Peyer's patch (tissue), 4 donors: ENCODE measurements around the gene NRDE2.

ENCODE experiments used
- CTCF ChIP-seq, 6 experiments: fragments of 450-650 bp in 4 of 6; fragments of 200-600 bp in 2 of 6; sonication (generic) in 1 of 6; IDR thresholded peaks; one replicate each; pipeline ENCODE4 v1.5.1; 2017 to 2019; ENCODE audit warnings: antibody characterized with exemption in 6 of 6, mild to moderate bottlenecking in 3 of 6, moderate library complexity in 1 of 6
- POLR2A ChIP-seq, 2 donors: fragments of 450-650 bp; IDR thresholded peaks; one replicate each; pipeline ENCODE4 v1.5.1; 2017; ENCODE audit warnings: antibody characterized with exemption in 2 of 2, mild to moderate bottlenecking in 2 of 2, moderate library complexity in 2 of 2

DNA sequence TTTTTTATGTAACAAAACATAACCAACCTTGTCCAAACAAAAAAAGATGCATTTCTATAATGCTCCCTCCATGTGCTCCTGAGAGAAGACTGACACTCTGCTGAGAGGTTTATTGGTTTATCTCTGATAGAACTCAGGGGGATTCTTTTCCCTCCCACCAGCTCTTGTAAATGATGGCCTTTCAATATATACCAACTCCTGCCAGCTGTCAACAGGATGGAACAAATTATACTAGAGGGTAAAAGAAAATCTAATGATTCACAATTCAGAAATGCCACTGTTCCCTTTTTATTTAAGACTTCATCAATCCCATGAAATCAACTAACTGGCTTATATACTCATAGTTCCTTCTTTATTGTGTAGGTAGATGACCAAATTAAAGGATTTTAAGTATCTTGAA, 50.0 kb downstream of the NRDE2 start:
- TF ChIP-seq CTCF (IDR thresholded peaks at IDR 0.05) (no peak), POLR2A (IDR thresholded peaks at IDR 0.05) (no peak)
